22Rv1 (cell line): ENCODE results near the gene KCNIP1.

Experiments used
- H3K27ac ChIP-seq: fragments of 450-650 bp; 2 replicates; pipeline ENCODE4 v1.5.1; 2017
- CTCF ChIP-seq: fragments of 450-650 bp; IDR thresholded peaks from 2 replicates; pipeline ENCODE4 v1.5.1; 2017; ENCODE audit warnings: mild to moderate bottlenecking
- ZFX ChIP-seq: fragments of 450-650 bp; IDR thresholded peaks from 2 replicates; pipeline ENCODE4 v1.6.1; 2017; ENCODE audit warnings: antibody characterized with exemption, borderline replicate concordance

KCNIP1 gene

GRCh38 chr5:170536525-170536924 is 32.7 kb downstream of the KCNIP1 start:
- TF ChIP-seq ZFX = no peak
- no peak for TF ChIP-seq CTCF
- H3K27ac ChIP-seq = no peak overlapping the region

- no peak overlapping the region for H3K27ac ChIP-seq
- no peak for TF ChIP-seq ZFX
- no peak for TF ChIP-seq CTCF
These were observed 33.8 kb downstream of the KCNIP1 start for GRCh38 chr5:170537451-170538095.

GRCh38 chr5:170538096-170538465 is 34.3 kb downstream of the KCNIP1 start:
- H3K27ac ChIP-seq = no peak overlapping the region
- no peak for TF ChIP-seq CTCF
- TF ChIP-seq ZFX = no peak

GRCh38 chr5:170538696-170539586 is 35.1 kb downstream of the KCNIP1 start:
- TF ChIP-seq CTCF = no peak
- no peak for TF ChIP-seq ZFX
- H3K27ac ChIP-seq = no peak overlapping the region

- H3K27ac ChIP-seq = no peak overlapping the region
- no peak for TF ChIP-seq CTCF
- no peak for TF ChIP-seq ZFX
These were observed 36.5 kb downstream of the KCNIP1 start for GRCh38 chr5:170540271-170540670.

- TF ChIP-seq ZFX (no peak), CTCF (no peak)
- no peak overlapping the region for H3K27ac ChIP-seq
These were observed 37.4 kb downstream of the KCNIP1 start for GRCh38 chr5:170541146-170541769.

GRCh38 chr5:170542691-170543293 is 39.0 kb downstream of the KCNIP1 start:
- no peak overlapping the region for H3K27ac ChIP-seq
- no peak for TF ChIP-seq ZFX
- TF ChIP-seq CTCF = no peak
